HCT116 (cell line): ENCODE results near the gene LZTR1. TPM values are rescaled to one million over a fixed set of nuclear protein-coding genes. Genes with fewer than 3 reads are reported as not detected.

ENCODE experiments used
- ATAC-seq: fragments of 200-7000 bp; cut with Tn5 transposase; 2 replicates; pipeline ENCODE4 v1.9.1; 2020; ENCODE audit warnings: mild to moderate bottlenecking, moderate library complexity
- BruUV-seq: library from RNA; stranded (reverse); fragments of 400-500 nt; replicated peaks from 2 replicates; lab custom pipeline; 2021; lab: Mats Ljungman, UMichigan
- CTCF ChIA-PET: fragments of 300-600 bp; sonication (Branson Sonifier 250); formaldehyde crosslinking; loops from one replicate; lab custom pipeline; 2021; ENCODE audit warnings: antibody characterized with exemption; lab: Charles Lee
- POLR2A ChIA-PET: fragments of 300-600, 350-600 bp; sonication (Branson Sonifier 250); formaldehyde crosslinking; loops from one replicate; lab custom pipeline; 2021; ENCODE audit warnings: antibody characterized with exemption; lab: Charles Lee
- RAD21 ChIA-PET, 2 experiments: fragments of 300-600 bp; sonication (Branson Sonifier 250); formaldehyde crosslinking; loops; one replicate each; lab custom pipeline; 2023; ENCODE audit warnings: low total read pairs in 2 of 2; ENCODE audit not compliant: uncharacterized antibody in 2 of 2, unreplicated experiment in 2 of 2, low non-redundant PET in 1 of 2; lab: Charles Lee
- DNase-seq: peaks from one replicate; pipeline ENCODE4 v3.0.0-alpha.2; 2010; ENCODE audit warnings: low read depth, low spot score
- H2AFZ ChIP-seq: fragments of 200-600 bp; shearing (Covaris generic), sonication (generic); 2 replicates; pipeline ENCODE4 v1.6.1; 2017; ENCODE audit warnings: low read depth, mixed run types, mixed read lengths, antibody characterized with exemption, low read length; ENCODE audit not compliant: poor library complexity, severe bottlenecking
- H3K27ac ChIP-seq: 2 replicates; pipeline ENCODE4 v1.5.1; 2012; ENCODE audit warnings: low read depth, low read length
- H3K27me3 ChIP-seq: fragments of 200-600 bp; sonication (generic); 2 replicates; pipeline ENCODE4 v1.6.1; 2016; ENCODE audit warnings: mixed run types, low read length, mixed read lengths; ENCODE audit not compliant: insufficient read depth
- H3K36me3 ChIP-seq, 2 experiments: fragments of 200-500 bp in 1 of 2; fragments of 200-600 bp in 1 of 2; sonication (Bioruptor generic) in 1 of 2; sonication (generic) in 1 of 2; 2 replicates each; pipeline versions ENCODE4 v1.5.1 to v1.6.1; 2014 to 2016; ENCODE audit warnings: low read length in 2 of 2, inconsistent platforms in 1 of 2, mixed read lengths in 1 of 2, mixed run types in 1 of 2; ENCODE audit not compliant: insufficient read depth in 2 of 2, control insufficient read depth in 1 of 2
- H3K4me1 ChIP-seq, 2 experiments: fragments of 200-600 bp in 1 of 2; sonication (generic) in 1 of 2; 2 replicates each; pipeline versions ENCODE4 v1.5.1 to v1.6.1; 2012 to 2017; ENCODE audit warnings: low read length in 2 of 2, inconsistent platforms in 1 of 2, mild to moderate bottlenecking in 1 of 2, mixed read lengths in 1 of 2, mixed run types in 1 of 2, moderate library complexity in 1 of 2; ENCODE audit not compliant: insufficient read depth in 2 of 2, control insufficient read depth in 1 of 2
- H3K4me2 ChIP-seq: fragments of 200-600 bp; sonication (generic); 2 replicates; pipeline ENCODE4 v1.6.1; 2017; ENCODE audit warnings: mixed run types, low read length, mixed read lengths
- H3K4me3 ChIP-seq, 2 experiments: fragments of 200-600 bp in 1 of 2; sonication (generic) in 1 of 2; replicated peaks in 1 of 2; 2 replicates each; pipeline ENCODE4 v1.5.1; 2011 to 2016; ENCODE audit warnings: low read length in 2 of 2, control low read depth in 1 of 2, low read depth in 1 of 2, mild to moderate bottlenecking in 1 of 2, mixed read lengths in 1 of 2, mixed run types in 1 of 2
- H3K79me2 ChIP-seq: fragments of 200-600 bp; sonication (generic); 2 replicates; pipeline ENCODE4 v1.6.1; 2017; ENCODE audit warnings: mild to moderate bottlenecking, mixed run types, low read length, moderate library complexity, mixed read lengths; ENCODE audit not compliant: insufficient read depth
- H3K9ac ChIP-seq: fragments of 200-600 bp; sonication (generic); 2 replicates; pipeline ENCODE4 v1.6.1; 2016; ENCODE audit warnings: low read length, mixed read lengths
- H3K9me2 ChIP-seq: fragments of 200-600 bp; sonication (generic), shearing (Covaris generic); 2 replicates; pipeline ENCODE4 v1.6.1; 2017; ENCODE audit warnings: mixed run types, mild to moderate bottlenecking, moderate library complexity; ENCODE audit not compliant: insufficient read depth
- H3K9me3 ChIP-seq, 2 experiments: fragments of 200-500 bp in 1 of 2; fragments of 200-600 bp in 1 of 2; sonication (Bioruptor generic) in 1 of 2; sonication (generic) in 1 of 2; 2 replicates each; pipeline ENCODE4 v1.6.1; 2014 to 2017; ENCODE audit warnings: low read length in 2 of 2, mixed read lengths in 2 of 2, inconsistent platforms in 1 of 2, low read depth in 1 of 2, mild to moderate bottlenecking in 1 of 2, mixed run types in 1 of 2, moderate library complexity in 1 of 2; ENCODE audit not compliant: control insufficient read depth in 1 of 2, insufficient read depth in 1 of 2
- H4K20me1 ChIP-seq: fragments of 200-600 bp; sonication (generic), shearing (Covaris generic); 2 replicates; pipeline ENCODE4 v1.6.1; 2017; ENCODE audit warnings: mixed run types, mild to moderate bottlenecking, moderate library complexity; ENCODE audit not compliant: insufficient read depth
- CEBPB ChIP-seq: IDR thresholded peaks from 2 replicates; pipeline ENCODE4 v1.6.1; 2012; ENCODE audit warnings: low read depth
- EZH2 ChIP-seq: fragments of 200-600 bp; sonication (generic); IDR thresholded peaks from 2 replicates; pipeline ENCODE4 v1.6.1; 2017; ENCODE audit warnings: antibody characterized with exemption, mixed run types
- EZH2phosphoT487 ChIP-seq: fragments of 200-600 bp; IDR thresholded peaks from 2 replicates; pipeline ENCODE4 v1.6.1; 2018; ENCODE audit warnings: antibody characterized with exemption, borderline replicate concordance
- JUND ChIP-seq: IDR thresholded peaks from 2 replicates; pipeline ENCODE4 v1.6.1; 2012
- RAD21 ChIP-seq: IDR thresholded peaks from 2 replicates; pipeline ENCODE4 v1.6.1; 2012; ENCODE audit warnings: low read depth, mild to moderate bottlenecking
- SRF ChIP-seq: IDR thresholded peaks from 2 replicates; pipeline ENCODE4 v1.6.1; 2012; ENCODE audit warnings: low read depth
- intact Hi-C: fragments of 100-400 bp; cut with micrococcal nuclease; formaldehyde crosslinking; loops from 2 replicates; pipeline ENCODE4 v1.10.0; 2022
- total RNA-seq: library from RNA; stranded (reverse); gene quantifications from one replicate; pipeline ENCODE4 v1.2.1, GENCODE V29; 2021; ENCODE audit not compliant: unreplicated experiment
- TF ChIP-seq, protein P1 (sequence below): IDR thresholded peaks from 2 replicates; pipeline ENCODE4 v1.6.1; 2012
- TF ChIP-seq, protein P2 (sequence below): IDR thresholded peaks from 2 replicates; pipeline ENCODE4 v1.6.1; 2012; ENCODE audit warnings: low read depth
- TF ChIP-seq, protein P3 (sequence below): IDR thresholded peaks from 2 replicates; pipeline ENCODE4 v1.6.1; 2011; ENCODE audit warnings: mild to moderate bottlenecking, low read length, moderate library complexity; ENCODE audit not compliant: insufficient replicate concordance; ENCODE audit errors: extremely low read depth

The LZTR1 gene
- total RNA-seq, 1 experiment from 2014 or later, result 56.5 TPM

DNA sequence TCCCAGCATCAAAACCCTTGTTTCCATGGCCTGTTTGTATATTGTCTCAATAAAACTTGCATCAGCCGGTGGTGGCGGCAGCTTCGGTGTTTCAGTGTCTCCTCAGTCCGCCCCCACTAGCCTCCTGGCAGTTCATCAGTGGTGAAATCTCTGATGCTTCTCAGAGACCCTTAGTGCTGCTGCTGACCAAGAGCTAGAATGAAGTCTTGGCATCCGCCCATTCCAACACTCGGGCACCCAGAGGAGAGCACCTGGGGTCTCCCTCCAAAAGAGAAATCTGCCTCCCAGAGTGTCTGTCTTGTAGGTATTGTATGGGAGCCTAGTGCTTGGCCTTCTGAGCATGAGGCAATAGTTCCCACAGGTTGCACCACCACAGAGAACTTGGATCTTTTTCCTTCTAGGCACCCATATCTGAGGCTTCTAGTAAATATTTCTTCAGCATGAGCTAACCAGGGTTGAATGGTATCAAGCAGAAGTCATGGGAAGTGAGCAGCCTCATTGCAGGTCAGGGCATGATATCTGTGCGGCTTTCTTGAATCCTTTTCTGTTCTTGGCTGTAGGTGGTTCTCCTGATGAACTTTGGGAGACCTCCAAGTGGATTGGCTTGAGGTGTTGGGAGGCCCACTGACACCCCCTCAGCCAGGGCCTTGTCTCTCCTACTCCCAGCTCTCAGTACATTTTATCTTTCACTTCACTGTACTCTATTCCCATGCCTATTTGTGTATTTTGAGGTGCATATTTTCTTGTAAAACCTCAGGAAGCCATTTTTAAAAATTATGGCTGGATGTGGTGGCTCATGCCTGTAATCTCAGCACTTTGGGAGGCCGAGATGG, 28.2 kb upstream of the LZTR1 start:
- no peak overlapping the region for H3K9ac ChIP-seq
- H3K9me3 ChIP-seq, result no peaks in the 10 kb centered on the region
- no peak overlapping the region for H3K4me3 ChIP-seq
- H3K36me3 ChIP-seq, result peaks cover 25 to 38% of the 10 kb centered on the region in 2 experiments; a peak in 3 of 4 replicates
- H3K4me2 ChIP-seq, result no peak overlapping the region
- peaks cover 9% of the 10 kb centered on the region; the same call in 1 of the 2 replicates for H4K20me1 ChIP-seq
- POLR2A ChIA-PET, result no interaction called here
- no peak overlapping the region for H3K27ac ChIP-seq
- no peaks in the 10 kb centered on the region for H3K27me3 ChIP-seq
- DNase-seq (no peak), ATAC-seq (no peak)
- RAD21 ChIA-PET, result no interaction called here
- no TSS peak for BruUV-seq
- intact Hi-C loops, result no loop called here
- peaks cover 15 to 41% of the 10 kb centered on the region in 2 experiments for H3K4me1 ChIP-seq
- TF ChIP-seq JUND, result no peak
- no peak for TF ChIP-seq EZH2
- no peak for TF ChIP-seq EZH2phosphoT487
- no peak for TF ChIP-seq RAD21
- TF ChIP-seq, protein P1, sequence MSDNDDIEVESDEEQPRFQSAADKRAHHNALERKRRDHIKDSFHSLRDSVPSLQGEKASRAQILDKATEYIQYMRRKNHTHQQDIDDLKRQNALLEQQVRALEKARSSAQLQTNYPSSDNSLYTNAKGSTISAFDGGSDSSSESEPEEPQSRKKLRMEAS, result no peak
- TF ChIP-seq SRF, result no peak
- no peak for TF ChIP-seq CEBPB
- TF ChIP-seq, protein P2, sequence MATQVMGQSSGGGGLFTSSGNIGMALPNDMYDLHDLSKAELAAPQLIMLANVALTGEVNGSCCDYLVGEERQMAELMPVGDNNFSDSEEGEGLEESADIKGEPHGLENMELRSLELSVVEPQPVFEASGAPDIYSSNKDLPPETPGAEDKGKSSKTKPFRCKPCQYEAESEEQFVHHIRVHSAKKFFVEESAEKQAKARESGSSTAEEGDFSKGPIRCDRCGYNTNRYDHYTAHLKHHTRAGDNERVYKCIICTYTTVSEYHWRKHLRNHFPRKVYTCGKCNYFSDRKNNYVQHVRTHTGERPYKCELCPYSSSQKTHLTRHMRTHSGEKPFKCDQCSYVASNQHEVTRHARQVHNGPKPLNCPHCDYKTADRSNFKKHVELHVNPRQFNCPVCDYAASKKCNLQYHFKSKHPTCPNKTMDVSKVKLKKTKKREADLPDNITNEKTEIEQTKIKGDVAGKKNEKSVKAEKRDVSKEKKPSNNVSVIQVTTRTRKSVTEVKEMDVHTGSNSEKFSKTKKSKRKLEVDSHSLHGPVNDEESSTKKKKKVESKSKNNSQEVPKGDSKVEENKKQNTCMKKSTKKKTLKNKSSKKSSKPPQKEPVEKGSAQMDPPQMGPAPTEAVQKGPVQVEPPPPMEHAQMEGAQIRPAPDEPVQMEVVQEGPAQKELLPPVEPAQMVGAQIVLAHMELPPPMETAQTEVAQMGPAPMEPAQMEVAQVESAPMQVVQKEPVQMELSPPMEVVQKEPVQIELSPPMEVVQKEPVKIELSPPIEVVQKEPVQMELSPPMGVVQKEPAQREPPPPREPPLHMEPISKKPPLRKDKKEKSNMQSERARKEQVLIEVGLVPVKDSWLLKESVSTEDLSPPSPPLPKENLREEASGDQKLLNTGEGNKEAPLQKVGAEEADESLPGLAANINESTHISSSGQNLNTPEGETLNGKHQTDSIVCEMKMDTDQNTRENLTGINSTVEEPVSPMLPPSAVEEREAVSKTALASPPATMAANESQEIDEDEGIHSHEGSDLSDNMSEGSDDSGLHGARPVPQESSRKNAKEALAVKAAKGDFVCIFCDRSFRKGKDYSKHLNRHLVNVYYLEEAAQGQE, result no peak
- TF ChIP-seq, protein P3, sequence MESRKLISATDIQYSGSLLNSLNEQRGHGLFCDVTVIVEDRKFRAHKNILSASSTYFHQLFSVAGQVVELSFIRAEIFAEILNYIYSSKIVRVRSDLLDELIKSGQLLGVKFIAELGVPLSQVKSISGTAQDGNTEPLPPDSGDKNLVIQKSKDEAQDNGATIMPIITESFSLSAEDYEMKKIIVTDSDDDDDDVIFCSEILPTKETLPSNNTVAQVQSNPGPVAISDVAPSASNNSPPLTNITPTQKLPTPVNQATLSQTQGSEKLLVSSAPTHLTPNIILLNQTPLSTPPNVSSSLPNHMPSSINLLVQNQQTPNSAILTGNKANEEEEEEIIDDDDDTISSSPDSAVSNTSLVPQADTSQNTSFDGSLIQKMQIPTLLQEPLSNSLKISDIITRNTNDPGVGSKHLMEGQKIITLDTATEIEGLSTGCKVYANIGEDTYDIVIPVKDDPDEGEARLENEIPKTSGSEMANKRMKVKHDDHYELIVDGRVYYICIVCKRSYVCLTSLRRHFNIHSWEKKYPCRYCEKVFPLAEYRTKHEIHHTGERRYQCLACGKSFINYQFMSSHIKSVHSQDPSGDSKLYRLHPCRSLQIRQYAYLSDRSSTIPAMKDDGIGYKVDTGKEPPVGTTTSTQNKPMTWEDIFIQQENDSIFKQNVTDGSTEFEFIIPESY, result no peak
- H3K9me2 ChIP-seq, result no peaks in the 10 kb centered on the region
- CTCF ChIA-PET, result interaction anchor here (1.6 to 4.4 kb wide), 2 partner anchors 37 to 69 kb away, joined by 4 to 21 read pairs; partner anchors contain the start of gene CRKL
- no peak overlapping the region for H2AFZ ChIP-seq
- peaks cover 61% of the 10 kb centered on the region for H3K79me2 ChIP-seq
